Measurements from ENCODE around the gene SLC15A1.

DNA sequence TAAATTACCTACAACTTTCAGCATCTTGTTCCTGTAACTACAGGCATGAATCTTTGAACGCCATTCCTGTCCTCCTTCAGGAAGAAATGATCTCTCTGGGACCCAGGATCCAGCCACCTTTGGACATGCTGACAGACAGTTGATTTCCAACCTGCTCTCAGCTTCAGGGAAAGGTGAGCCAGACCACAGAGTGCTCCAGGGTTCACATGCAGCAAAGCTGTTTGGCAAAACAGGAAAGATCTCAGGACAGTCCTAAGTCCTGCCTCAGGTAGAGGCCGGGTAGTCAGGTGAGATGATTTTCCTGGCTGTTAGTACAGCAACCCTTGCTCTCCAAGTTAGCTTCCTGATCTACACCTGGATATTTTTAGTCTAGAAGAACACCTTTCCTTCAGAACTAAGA lies 9.1 kb downstream of the SLC15A1 start:
- TF ChIP-seq, protein P1, sequence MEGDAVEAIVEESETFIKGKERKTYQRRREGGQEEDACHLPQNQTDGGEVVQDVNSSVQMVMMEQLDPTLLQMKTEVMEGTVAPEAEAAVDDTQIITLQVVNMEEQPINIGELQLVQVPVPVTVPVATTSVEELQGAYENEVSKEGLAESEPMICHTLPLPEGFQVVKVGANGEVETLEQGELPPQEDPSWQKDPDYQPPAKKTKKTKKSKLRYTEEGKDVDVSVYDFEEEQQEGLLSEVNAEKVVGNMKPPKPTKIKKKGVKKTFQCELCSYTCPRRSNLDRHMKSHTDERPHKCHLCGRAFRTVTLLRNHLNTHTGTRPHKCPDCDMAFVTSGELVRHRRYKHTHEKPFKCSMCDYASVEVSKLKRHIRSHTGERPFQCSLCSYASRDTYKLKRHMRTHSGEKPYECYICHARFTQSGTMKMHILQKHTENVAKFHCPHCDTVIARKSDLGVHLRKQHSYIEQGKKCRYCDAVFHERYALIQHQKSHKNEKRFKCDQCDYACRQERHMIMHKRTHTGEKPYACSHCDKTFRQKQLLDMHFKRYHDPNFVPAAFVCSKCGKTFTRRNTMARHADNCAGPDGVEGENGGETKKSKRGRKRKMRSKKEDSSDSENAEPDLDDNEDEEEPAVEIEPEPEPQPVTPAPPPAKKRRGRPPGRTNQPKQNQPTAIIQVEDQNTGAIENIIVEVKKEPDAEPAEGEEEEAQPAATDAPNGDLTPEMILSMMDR (IDR thresholded peaks at IDR 0.05; ENCODE audit: low read depth, low read length), result no peak
- no peak for TF ChIP-seq POLR2A (IDR thresholded peaks at IDR 0.05; ENCODE audit: extremely low read depth, insufficient read length)
- TF ChIP-seq, protein P2, sequence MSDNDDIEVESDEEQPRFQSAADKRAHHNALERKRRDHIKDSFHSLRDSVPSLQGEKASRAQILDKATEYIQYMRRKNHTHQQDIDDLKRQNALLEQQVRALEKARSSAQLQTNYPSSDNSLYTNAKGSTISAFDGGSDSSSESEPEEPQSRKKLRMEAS (IDR thresholded peaks at IDR 0.05; ENCODE audit: low read depth, low read length), result no peak
- no peak for TF ChIP-seq MYC (IDR thresholded peaks at IDR 0.05; ENCODE audit: low read depth, low read length)
